Keratinocyte (primary cell): Measurements from ENCODE around the gene LRRC4C.

Source experiments
- EZH2 ChIP-seq: IDR thresholded peaks from one replicate; pipeline ENCODE4 v1.6.1; 2012; ENCODE audit warnings: inconsistent platforms, mild to moderate bottlenecking, low read length, moderate library complexity
- TF ChIP-seq, protein P1 (sequence below), 3 experiments: IDR thresholded peaks in 1 of 3; conservative IDR thresholded peaks in 1 of 3; optimal IDR thresholded peaks in 1 of 3; 2 replicates in 2 of 3; 3 replicates in 1 of 3; pipeline versions ENCODE3 to v1.5.1; 2011; ENCODE audit warnings: low read length in 3 of 3, mild to moderate bottlenecking in 3 of 3, moderate library complexity in 2 of 3, control low read depth in 1 of 3, inconsistent platforms in 1 of 3; ENCODE audit not compliant: insufficient read depth in 2 of 3; ENCODE audit errors: extremely low read depth in 1 of 3

- TF ChIP-seq, protein P1, sequence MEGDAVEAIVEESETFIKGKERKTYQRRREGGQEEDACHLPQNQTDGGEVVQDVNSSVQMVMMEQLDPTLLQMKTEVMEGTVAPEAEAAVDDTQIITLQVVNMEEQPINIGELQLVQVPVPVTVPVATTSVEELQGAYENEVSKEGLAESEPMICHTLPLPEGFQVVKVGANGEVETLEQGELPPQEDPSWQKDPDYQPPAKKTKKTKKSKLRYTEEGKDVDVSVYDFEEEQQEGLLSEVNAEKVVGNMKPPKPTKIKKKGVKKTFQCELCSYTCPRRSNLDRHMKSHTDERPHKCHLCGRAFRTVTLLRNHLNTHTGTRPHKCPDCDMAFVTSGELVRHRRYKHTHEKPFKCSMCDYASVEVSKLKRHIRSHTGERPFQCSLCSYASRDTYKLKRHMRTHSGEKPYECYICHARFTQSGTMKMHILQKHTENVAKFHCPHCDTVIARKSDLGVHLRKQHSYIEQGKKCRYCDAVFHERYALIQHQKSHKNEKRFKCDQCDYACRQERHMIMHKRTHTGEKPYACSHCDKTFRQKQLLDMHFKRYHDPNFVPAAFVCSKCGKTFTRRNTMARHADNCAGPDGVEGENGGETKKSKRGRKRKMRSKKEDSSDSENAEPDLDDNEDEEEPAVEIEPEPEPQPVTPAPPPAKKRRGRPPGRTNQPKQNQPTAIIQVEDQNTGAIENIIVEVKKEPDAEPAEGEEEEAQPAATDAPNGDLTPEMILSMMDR (optimal IDR thresholded peaks at IDR 0.05 in 1 of 3, IDR thresholded peaks at IDR 0.05 in 1 of 3, conservative IDR thresholded peaks at IDR 0.05 in 1 of 3; ENCODE audit: extremely low read depth in 1 of 3, insufficient read depth in 2 of 3, low read length in 3 of 3) = no peak
- no peak for TF ChIP-seq EZH2
Observed at GRCh38 chr11:40291741-40292140, 1167.7 kb downstream of the LRRC4C start.
